Measurements from ENCODE around the gene TMPRSS9.
"Not testable (repeated sequence)": the region's sequence is repeated elsewhere in the genome, so short reads cannot be mapped to it uniquely, and the experiment has no call there.

TMPRSS9 gene

GRCh38 chr19:2392366-2392765, 32.3 kb downstream of the TMPRSS9 start:
- DNase-seq (ENCODE audit: low read depth in 3 of 3): no peak

GRCh38 chr19:2392899-2393298, 32.8 kb downstream of the TMPRSS9 start:
- not testable (repeated sequence) for DNase-seq (ENCODE audit: low read depth in 3 of 3)

DNA sequence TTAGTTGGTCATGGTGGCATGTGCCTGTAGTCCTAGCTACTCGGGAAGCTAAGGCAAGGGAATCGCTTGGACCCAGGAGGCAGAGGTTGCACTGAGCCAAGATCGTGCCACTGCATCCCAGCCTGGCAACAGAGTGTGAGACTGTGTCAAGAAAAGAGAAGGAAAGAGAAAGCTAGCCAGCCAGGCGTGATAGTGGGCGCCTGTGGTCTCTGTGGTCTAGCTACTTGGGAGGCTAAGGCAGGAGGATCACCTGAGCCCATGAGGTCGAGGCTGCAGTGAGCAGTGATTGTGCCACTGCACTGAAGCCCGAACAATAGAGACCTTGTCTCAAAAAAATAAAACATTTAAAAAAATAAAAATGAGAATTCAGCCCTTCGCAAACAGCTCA, 34.0 kb downstream of the TMPRSS9 start:
- no peak for DNase-seq (ENCODE audit: low read depth in 3 of 3)

DNA sequence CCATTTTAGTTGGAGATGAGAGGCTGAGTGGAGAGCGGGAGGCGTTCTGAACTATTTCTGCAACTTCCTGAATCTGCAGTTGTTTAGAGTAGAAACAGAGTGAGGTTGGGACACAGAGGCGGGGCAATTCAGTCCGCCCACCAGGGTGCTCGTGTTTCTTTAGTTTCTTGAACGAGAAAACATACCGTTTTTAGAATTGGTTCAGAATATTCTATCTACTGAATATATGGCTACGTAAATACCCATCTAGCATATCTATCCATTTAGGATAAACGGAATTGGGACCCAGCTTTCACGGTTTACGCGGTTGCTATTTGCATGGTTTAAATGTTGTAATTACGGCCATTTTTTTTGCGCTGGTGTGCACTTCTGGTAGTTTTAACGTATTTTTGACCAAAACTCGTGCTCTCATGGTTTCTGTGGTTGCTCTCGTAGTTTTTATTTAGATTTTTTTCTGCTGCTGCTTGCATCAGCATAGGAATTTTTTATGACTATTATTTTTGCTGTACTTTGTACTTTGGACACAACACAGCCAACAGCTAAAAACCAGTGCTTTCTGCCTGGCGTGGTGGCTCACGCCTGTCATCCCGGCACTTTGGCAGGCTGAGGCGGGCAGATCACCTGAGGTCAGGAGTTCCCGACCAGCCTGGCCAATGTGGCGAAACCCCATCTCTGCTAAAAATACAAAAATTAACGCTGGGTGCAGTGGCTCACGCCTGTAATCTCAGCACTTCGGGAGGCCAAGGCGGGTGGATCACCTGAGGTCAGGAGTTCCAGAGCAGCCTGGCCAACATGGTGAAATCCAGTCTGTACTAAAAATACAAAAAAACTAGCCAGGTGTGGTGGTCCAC, 34.6 kb downstream of the TMPRSS9 start:
- DNase-seq (ENCODE audit: low read depth in 3 of 3): no peak

GRCh38 chr19:2395293-2395829, 35.3 kb downstream of the TMPRSS9 start:
- DNase-seq (ENCODE audit: low read depth in 3 of 3): not testable (repeated sequence)

DNA sequence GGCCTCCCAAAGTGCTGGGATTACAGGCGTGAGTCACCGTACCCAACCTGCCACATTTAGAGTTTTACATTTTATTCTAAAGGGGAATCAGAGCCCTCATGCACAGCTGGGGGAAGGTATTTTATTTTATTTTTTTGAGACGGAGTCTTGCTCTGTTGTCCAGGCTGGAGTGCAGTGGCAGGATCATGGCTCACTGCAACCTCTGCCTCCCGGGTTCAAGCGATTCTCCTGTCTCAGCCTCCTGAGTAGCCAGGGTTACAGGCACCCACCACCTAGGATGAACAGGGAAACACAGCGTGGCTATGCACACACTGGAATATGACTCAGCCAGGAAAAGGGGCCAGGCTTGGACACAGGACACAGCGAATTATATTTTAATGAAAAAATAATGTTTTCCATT, 37.1 kb downstream of the TMPRSS9 start:
- not testable (repeated sequence) for DNase-seq (ENCODE audit: low read depth in 3 of 3)

GRCh38 chr19:2398735-2399305, 38.8 kb downstream of the TMPRSS9 start:
- DNase-seq (ENCODE audit: low read depth in 3 of 3): no peak

- DNase-seq (ENCODE audit: low read depth in 3 of 3): no peak
Measured at GRCh38 chr19:2399582-2399981, 39.5 kb downstream of the TMPRSS9 start.

DNA sequence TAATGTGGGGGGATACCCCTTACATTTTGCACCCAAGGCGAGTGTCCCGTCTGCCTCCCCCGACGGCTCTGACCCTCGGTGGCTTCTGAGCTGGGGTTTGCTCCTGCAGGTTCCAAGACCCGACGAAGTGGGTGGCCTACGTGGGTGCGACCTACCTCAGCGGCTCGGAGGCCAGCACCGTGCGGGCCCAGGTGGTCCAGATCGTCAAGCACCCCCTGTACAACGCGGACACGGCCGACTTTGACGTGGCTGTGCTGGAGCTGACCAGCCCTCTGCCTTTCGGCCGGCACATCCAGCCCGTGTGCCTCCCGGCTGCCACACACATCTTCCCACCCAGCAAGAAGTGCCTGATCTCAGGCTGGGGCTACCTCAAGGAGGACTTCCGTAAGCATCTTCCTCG, 48.2 kb downstream of the TMPRSS9 start:
- DNase-seq (ENCODE audit: low read depth in 3 of 3): no peak

DNA sequence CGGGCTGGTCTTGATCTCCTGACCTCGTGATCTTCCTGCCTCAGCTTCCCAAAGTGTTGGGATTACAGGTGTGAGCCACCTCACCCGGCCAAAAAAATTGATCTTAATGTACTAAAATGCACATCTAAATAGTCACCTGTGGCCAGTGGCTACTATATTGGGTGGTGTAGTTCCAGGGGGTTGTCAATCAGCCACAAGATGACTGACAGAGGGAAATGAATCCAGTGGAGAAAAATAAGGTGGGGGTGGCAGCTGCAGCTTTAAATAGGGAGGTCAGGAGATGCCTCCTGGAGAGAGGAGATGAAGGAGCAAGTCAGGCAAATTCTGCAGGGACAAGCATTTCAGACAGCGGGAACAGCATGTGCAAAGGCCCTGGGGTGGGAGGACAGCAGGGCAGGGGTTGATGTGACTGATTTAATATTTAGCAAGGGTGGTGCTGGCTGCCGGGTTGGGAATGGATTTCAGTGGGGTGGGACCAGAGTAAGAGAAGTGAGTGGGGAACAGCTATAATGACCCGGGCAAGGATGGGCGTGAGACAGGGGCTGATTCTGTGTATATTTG, 49.4 kb downstream of the TMPRSS9 start:
- no peak for DNase-seq (ENCODE audit: low read depth in 3 of 3)

DNA sequence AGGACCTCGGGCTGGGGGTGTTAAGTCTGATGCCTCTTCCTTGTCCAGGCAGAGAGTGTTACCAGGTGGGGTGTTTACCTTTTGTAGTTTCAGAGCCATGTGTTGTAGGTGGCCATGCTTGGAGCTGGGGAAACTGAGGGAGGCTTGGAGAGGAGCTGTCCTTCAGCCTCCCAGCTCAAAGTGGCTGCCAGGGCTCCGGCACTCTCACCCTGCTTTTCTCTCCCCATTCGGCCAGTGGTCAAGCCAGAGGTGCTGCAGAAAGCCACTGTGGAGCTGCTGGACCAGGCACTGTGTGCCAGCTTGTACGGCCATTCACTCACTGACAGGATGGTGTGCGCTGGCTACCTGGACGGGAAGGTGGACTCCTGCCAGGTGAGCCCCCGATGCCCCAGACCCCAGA, 50.0 kb downstream of the TMPRSS9 start:
- no peak for DNase-seq (ENCODE audit: low read depth in 3 of 3)

DNA sequence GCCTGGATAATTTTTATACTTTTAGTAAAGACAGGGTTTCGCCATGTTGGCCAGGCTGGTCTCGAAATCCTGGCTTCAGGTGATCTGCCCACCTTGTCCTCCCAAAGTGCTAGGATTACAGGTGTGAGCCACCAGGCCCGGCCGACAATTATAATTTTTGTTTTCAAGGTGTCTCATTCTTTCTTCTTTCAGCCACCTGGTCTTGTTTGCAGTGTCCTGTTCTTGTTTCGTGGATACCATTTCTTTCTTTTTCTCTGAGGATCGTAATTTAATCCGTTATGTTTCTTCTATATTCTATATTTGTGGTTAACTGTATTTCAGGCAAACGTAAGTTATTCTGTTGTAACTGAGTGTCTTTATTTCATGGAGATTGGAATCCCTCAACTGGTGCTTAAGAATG, 51.6 kb downstream of the TMPRSS9 start:
- DNase-seq (ENCODE audit: low read depth in 3 of 3): no peak

DNA sequence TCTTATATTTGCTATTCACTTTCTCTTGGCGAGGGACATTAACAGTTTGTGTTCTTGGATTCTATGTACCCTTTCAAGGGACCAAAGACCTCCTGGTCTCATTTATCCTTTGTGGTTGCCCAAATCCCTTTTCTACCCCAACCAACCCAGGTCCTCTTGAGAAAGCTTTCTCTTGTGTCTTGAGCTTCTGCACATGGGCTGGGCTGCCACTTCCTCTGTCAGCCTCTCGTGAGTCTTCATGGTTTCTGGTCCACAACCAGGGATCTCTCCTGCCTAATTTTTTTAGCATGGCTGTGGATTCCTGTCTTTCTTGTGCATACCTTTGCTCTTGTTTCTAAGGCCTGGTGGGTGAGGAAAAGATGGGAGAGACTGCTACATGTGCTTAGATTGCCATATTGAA, 52.4 kb downstream of the TMPRSS9 start:
- no peak for DNase-seq (ENCODE audit: low read depth in 3 of 3)

DNA sequence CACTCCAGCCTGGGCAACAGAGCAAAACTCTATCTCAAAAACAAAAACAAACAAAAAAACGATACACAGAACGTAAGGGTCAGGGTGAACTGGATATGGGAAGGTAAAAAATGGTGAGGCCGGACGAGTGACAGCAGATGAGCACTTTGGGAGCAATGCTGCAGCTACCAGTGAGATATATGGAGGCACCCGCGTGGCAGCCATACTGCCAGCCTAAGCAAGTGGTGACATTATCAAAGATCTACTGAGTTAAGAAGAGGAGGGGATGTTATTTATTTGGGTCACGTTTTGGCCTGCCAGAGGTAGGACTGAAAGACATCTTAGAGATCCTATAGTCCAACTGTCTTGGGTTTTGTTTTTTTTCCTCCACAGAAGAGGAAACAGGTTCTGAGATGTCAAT, 53.1 kb downstream of the TMPRSS9 start:
- no peak for DNase-seq (ENCODE audit: low read depth in 3 of 3)

- DNase-seq (ENCODE audit: low read depth in 3 of 3): no peak
Measured at GRCh38 chr19:2413629-2414028, 53.6 kb downstream of the TMPRSS9 start.

GRCh38 chr19:2415281-2415972, 55.4 kb downstream of the TMPRSS9 start:
- no peak for DNase-seq (ENCODE audit: low read depth in 3 of 3)

DNA sequence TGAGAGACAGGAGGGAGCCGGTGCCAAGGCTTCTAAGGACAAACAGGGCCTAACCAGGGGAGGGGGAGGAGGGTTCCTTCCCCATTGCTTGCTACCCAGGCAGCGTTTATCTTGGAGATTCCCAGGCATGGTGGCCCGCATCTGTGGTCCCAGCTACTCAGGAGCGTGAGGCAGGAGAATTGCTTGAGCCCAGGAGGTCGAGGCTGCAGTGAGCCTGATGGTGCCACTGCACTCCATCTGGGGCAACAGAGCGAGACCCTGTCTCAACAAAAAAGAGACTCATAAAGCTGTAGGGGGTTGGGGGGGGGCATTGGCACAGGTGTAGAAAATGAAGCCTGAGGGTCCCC, 55.9 kb downstream of the TMPRSS9 start:
- no peak for DNase-seq (ENCODE audit: low read depth in 3 of 3)

GRCh38 chr19:2416321-2417097, 56.4 kb downstream of the TMPRSS9 start:
- no peak for DNase-seq (ENCODE audit: low read depth in 3 of 3)

- DNase-seq (ENCODE audit: low read depth in 3 of 3): not testable (repeated sequence)
Measured at GRCh38 chr19:2417436-2417835, 57.4 kb downstream of the TMPRSS9 start.

GRCh38 chr19:2417881-2418406, 57.9 kb downstream of the TMPRSS9 start:
- no peak for DNase-seq (ENCODE audit: low read depth in 3 of 3)

- no peak for DNase-seq (ENCODE audit: low read depth in 3 of 3)
Measured at GRCh38 chr19:2419754-2420153, 59.7 kb downstream of the TMPRSS9 start.

Data from stimulated activated CD4-positive, alpha-beta T cell treated with anti-CD3 and anti-CD28 coated beads, TNF-alpha, amount 100 ng/mL, for 48 hours (primary cell).